Pancreas (tissue), 10 donors: Measurements from ENCODE around the gene BPIFB4. TPM values are rescaled to one million over a fixed set of nuclear protein-coding genes. Genes with fewer than 3 reads are reported as not detected.

Source experiments
- ATAC-seq, 4 donors: fragments of 200-7000 bp; cut with Tn5 transposase; one replicate each; pipeline versions ENCODE4 v1.8.0 to v1.9.1; 2020; ENCODE audit warnings: mild to moderate bottlenecking in 4 of 4, moderate library complexity in 4 of 4
- DNase-seq, 6 donors: peaks; one replicate each; pipeline ENCODE4 v3.0.0-alpha.2; 2020
- FAIRE-seq: peaks from 2 replicates; lab custom pipeline; 2012; peaks lifted over from hg19 to GRCh38; lab: Jason Lieb, UNC
- H3K27ac ChIP-seq, 4 donors: fragments of 200-600 bp; sonication (generic); 1 replicate in 3 of 4; 2 replicates in 1 of 4; pipeline versions ENCODE4 v1.5.0 to v1.8.0; 2020
- H3K27me3 ChIP-seq, 4 donors: fragments of 200-600 bp; one replicate each; pipeline ENCODE4 v1.8.0; 2021
- H3K36me3 ChIP-seq, 3 donors: fragments of 200-600 bp; sonication (generic) in 1 of 3; one replicate each; pipeline versions ENCODE4 v1.5.0 to v1.8.0; 2020 to 2021
- H3K4me1 ChIP-seq, 3 donors: fragments of 200-600 bp; one replicate each; pipeline ENCODE4 v1.8.0; 2021
- H3K4me3 ChIP-seq, 4 donors: fragments of 200-600 bp; sonication (generic) in 2 of 4; one replicate each; pipeline versions ENCODE4 v1.5.0 to v1.8.0; 2020 to 2021
- H3K9me3 ChIP-seq, 4 donors: fragments of 200-600 bp; one replicate each; pipeline ENCODE4 v1.8.0; 2021
- CTCF ChIP-seq, 4 donors: fragments of 200-600 bp; sonication (generic) in 3 of 4; IDR thresholded peaks; one replicate each; pipeline versions ENCODE4 v1.5.0 to v1.8.0; 2021; ENCODE audit warnings: antibody characterized with exemption in 4 of 4
- WGBS, 2 donors: extraction: QIAGEN DNeasy Blood & Tissue Kit; methylation state at CpG; one replicate each; pipeline ENCODE4 v1.1.7; 2013; 5-methylcytosine and 5-hydroxymethylcytosine counted together
- intact Hi-C, 3 donors: fragments of 100-400 bp; cut with DNase I; formaldehyde crosslinking; loops; one replicate each; pipeline versions ENCODE4 v1.11.1 to v1.14.2; 2022
- polyA plus RNA-seq, 2 donors: library from polyadenylated mRNA; stranded (reverse); fragments of 200-250 nt; gene quantifications; one replicate each; pipeline ENCODE4 v1.2.3, GENCODE V29; 2013
- total RNA-seq, 6 donors: library from RNA; stranded (reverse); fragmentation: NEBNext Ultra II Directional in 4 of 6; extraction: Animal tissue kit (Norgen Biotek cat#: 25700) in 4 of 6; gene quantifications; one replicate each; pipeline versions ENCODE4 v1.2.1 to v1.2.4, GENCODE V29; 2021 to 2023
- donor health status: healthy with polysubstance abuse.
- donor health status: DM: no; HTN: no; CAD: no; lungs with moderate emphysema.
- donor health status: DM: no; HTN: no; CAD: no.
- donor health status: control.
- donor health status: control.
- donor health status: Bipolar disorder and iron deficiency.
- donor health status: DM: yes; HTN: yes; CAD: no.
- donor health status: DM: no; HTN: no; CAD: no.
- donor health status: DM: no; HTN: no; CAD: no.
- donor health status: DM: yes; HTN: yes; CAD: no.

The BPIFB4 gene
- total and polyA plus RNA-seq, 8 donors = not detected

- no peak for TF ChIP-seq CTCF (IDR thresholded peaks at IDR 0.05)
- no peaks in the 10 kb centered on the region for H3K36me3 ChIP-seq
- H3K27ac ChIP-seq = no peak overlapping the region
- FAIRE-seq (no peak), DNase-seq (no peak), ATAC-seq (no peak)
- 53 to 71% methylated on average over 5 of the region's 5 CpGs for WGBS, 2 donors
- no peak overlapping the region for H3K4me3 ChIP-seq
- no peaks in the 10 kb centered on the region for H3K27me3 ChIP-seq
- no peaks in the 10 kb centered on the region for H3K4me1 ChIP-seq
- intact Hi-C loops = no loop called here
- H3K9me3 ChIP-seq = no peaks in the 10 kb centered on the region
Measured at GRCh38 chr20:33033381-33033780, 46.1 kb upstream of the BPIFB4 start.

GRCh38 chr20:33034115-33034514 lies 45.3 kb upstream of the BPIFB4 start:
- 63 to 71% methylated on average over 5 of the region's 5 CpGs for WGBS, 2 donors
- H3K4me3 ChIP-seq = no peak overlapping the region
- TF ChIP-seq CTCF (IDR thresholded peaks at IDR 0.05) = no peak
- no peak for FAIRE-seq
- H3K27ac ChIP-seq = no peak overlapping the region
- no peaks in the 10 kb centered on the region for H3K9me3 ChIP-seq
- no peak for ATAC-seq
- no peaks in the 10 kb centered on the region for H3K36me3 ChIP-seq
- no peak for DNase-seq
- no peaks in the 10 kb centered on the region for H3K4me1 ChIP-seq
- intact Hi-C loops = no loop called here
- no peaks in the 10 kb centered on the region for H3K27me3 ChIP-seq

- FAIRE-seq (no peak), DNase-seq (no peak), ATAC-seq (no peak)
- TF ChIP-seq CTCF (IDR thresholded peaks at IDR 0.05) = no peak
- Histone ChIP-seq H3K4me3 (no peak overlapping the region), H3K27ac (no peak overlapping the region), H3K4me1 (no peaks in the 10 kb centered on the region), H3K36me3 (no peaks in the 10 kb centered on the region), H3K9me3 (no peaks in the 10 kb centered on the region), H3K27me3 (no peaks in the 10 kb centered on the region)
- 66 to 73% methylated on average over 6 of the region's 6 CpGs for WGBS, 2 donors
- intact Hi-C loops = no loop called here
Measured at GRCh38 chr20:33034901-33035492, 44.4 kb upstream of the BPIFB4 start.

- DNase-seq (no peak), FAIRE-seq (no peak), ATAC-seq (no peak)
- Histone ChIP-seq H3K27me3 (no peaks in the 10 kb centered on the region), H3K27ac (no peak overlapping the region), H3K9me3 (no peaks in the 10 kb centered on the region), H3K4me1 (no peaks in the 10 kb centered on the region), H3K36me3 (no peaks in the 10 kb centered on the region), H3K4me3 (no peak overlapping the region)
- TF ChIP-seq CTCF (IDR thresholded peaks at IDR 0.05) = no peak
- 49 to 52% methylated on average over 5 of the region's 5 CpGs for WGBS, 2 donors
- intact Hi-C loops = no loop called here
Measured at GRCh38 chr20:33037456-33037855, 42.0 kb upstream of the BPIFB4 start.

- 68 to 75% methylated on average over 4 of the region's 4 CpGs for WGBS, 2 donors
- FAIRE-seq = no peak
- Histone ChIP-seq H3K4me3 (no peak overlapping the region), H3K27ac (no peak overlapping the region), H3K4me1 (no peaks in the 10 kb centered on the region), H3K36me3 (no peaks in the 10 kb centered on the region), H3K27me3 (no peaks in the 10 kb centered on the region), H3K9me3 (no peaks in the 10 kb centered on the region)
- DNase-seq = no peak
- intact Hi-C loops = no loop called here
- no peak for TF ChIP-seq CTCF (IDR thresholded peaks at IDR 0.05)
- ATAC-seq = no peak
Measured at GRCh38 chr20:33038243-33038642, 41.2 kb upstream of the BPIFB4 start.
